Measurements from ENCODE around the gene VENTX. TPM values are rescaled to one million over a fixed set of nuclear protein-coding genes. Genes with fewer than 3 reads are reported as not detected.

The VENTX gene
- total RNA-seq, 1 donor, result not detected

DNA sequence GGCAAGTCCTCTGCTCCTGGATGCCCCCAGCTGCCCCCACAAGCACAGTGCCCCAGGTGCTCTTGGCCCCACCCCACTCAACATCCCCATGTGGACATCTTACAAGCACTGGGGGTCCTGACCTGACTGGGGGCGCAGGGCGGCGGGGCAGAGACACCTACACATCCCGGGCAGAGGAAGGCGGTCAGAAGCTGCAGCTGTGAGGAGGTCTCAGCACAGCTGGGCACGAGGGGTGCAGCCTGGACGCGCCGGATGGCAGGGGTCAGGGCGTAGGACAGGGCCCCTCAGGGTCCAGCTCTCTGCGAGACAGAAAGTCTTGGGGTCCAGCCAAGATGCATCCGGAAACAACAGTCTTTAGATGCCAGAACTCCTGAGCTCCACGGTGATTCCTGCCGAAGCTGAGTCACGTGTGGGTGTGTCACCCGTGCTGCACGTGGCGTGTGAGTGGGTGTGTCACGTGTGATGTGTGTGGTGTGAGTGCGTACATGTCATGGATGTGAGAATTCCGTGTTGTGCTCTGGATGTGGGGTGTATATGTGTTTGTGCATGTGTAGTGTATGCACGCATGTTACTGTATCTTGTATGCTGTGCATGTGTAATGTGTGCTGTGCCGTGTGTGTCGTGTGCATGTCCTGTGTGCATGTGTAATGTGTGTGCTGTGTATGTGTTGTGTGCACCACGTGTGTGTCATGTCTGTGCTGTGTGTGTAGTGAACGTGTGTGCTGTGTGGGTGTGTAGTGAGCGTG is 5.1 kb downstream of the VENTX start:
- DNase-seq (ENCODE audit: low read depth), result peak; percentile 12
- TF ChIP-seq, protein P1, sequence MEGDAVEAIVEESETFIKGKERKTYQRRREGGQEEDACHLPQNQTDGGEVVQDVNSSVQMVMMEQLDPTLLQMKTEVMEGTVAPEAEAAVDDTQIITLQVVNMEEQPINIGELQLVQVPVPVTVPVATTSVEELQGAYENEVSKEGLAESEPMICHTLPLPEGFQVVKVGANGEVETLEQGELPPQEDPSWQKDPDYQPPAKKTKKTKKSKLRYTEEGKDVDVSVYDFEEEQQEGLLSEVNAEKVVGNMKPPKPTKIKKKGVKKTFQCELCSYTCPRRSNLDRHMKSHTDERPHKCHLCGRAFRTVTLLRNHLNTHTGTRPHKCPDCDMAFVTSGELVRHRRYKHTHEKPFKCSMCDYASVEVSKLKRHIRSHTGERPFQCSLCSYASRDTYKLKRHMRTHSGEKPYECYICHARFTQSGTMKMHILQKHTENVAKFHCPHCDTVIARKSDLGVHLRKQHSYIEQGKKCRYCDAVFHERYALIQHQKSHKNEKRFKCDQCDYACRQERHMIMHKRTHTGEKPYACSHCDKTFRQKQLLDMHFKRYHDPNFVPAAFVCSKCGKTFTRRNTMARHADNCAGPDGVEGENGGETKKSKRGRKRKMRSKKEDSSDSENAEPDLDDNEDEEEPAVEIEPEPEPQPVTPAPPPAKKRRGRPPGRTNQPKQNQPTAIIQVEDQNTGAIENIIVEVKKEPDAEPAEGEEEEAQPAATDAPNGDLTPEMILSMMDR (IDR thresholded peaks at IDR 0.05; ENCODE audit: insufficient read depth, low read depth, low read length), result no peak

DNA sequence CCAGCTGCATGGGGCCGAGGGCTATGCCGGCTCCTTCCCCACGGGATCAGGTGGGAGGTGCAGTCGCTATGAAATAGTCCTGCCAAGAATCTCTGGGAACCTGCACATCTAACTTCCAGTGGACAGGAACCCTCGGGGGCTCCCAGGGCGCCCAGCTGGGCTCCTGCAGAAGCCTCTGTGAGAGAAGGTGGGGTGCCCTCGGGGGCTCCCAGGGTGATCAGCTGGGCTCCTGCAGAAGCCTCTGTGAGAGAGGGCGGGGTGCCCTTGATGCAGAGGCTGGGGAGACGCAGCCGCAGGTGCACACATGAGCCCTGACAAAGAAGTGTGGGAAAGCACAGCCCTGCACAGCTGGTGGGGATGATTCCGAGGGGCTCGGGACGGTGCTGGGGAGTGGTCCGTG is 5.9 kb downstream of the VENTX start:
- no peak for DNase-seq (ENCODE audit: low read depth)
- no peak overlapping the region for H3K4me3 ChIP-seq (ENCODE audit: low read depth, low read length)
- TF ChIP-seq, protein P1 (IDR thresholded peaks at IDR 0.05; ENCODE audit: insufficient read depth, low read depth, low read length), result no peak

More for the DNA sequence above, 5.1 kb downstream of the VENTX start:
- no peak overlapping the region for H3K4me3 ChIP-seq (ENCODE audit: low read depth, low read length)

DNA sequence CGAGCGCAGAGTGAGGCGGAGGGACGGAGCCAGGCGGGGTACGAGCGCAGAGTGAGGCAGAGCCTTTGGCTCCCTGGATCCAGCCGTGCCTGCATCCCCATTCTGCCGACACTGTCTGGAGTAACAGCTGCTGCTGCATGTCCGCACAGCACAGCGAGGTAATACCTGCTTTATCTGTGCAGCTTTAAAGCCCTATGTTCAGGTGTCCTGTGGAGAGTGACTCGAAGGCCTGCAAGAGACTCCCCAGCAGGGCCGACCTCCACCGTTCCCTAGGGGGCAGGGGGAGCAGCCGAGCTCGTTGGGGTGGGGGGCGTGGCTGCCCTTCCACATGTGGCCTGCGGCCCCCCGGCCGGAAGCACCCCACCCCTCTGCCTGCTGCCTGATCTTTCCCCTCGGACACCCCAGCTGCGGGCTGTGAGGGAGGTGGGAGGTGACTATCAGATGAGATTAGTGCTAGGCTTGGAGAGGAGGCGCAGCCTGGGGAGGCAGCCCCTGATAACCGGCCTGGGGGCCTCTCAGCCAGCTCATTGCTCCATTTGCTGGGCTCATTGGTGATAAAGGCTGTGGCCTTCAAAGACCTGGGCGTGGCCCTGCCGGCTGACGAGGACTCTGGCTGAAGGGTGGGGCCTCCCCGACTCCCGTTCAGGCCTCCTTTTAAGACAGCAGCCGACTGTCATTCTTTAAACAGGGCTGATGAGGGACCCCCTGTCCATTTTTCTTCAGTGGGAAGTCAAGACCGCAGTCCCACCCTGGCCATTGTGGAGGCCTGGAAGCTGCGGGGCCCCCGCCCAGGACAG is 8.0 kb downstream of the VENTX start:
- DNase-seq (ENCODE audit: low read depth), result peak; percentile 37
- TF ChIP-seq, protein P1 (IDR thresholded peaks at IDR 0.05; ENCODE audit: insufficient read depth, low read depth, low read length), result no peak

DNA sequence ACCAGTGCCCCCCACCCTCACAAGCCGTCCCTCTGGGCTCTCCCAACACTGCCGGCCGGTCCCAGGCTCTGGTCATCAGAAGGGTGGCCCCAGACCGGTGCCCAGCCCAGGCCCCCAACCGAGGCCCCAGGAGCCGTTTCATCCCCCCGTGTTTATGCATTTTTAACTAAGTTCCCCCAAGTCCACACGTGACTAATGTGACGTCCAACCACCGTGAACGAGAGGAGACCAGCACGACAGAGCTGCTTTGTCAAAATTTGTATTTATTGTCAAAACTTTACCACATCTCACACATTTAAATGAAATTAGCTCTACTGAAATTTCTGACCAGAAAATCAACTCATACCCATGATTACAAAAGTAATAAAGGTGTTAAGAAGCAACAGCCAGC is 8.6 kb downstream of the VENTX start:
- H3K4me3 ChIP-seq (ENCODE audit: low read depth, low read length), result no peak overlapping the region
- no peak for DNase-seq (ENCODE audit: low read depth)
- TF ChIP-seq, protein P1 (IDR thresholded peaks at IDR 0.05; ENCODE audit: insufficient read depth, low read depth, low read length), result no peak

More for the DNA sequence above, 8.0 kb downstream of the VENTX start:
- no peak overlapping the region for H3K4me3 ChIP-seq (ENCODE audit: low read depth, low read length)

DNA sequence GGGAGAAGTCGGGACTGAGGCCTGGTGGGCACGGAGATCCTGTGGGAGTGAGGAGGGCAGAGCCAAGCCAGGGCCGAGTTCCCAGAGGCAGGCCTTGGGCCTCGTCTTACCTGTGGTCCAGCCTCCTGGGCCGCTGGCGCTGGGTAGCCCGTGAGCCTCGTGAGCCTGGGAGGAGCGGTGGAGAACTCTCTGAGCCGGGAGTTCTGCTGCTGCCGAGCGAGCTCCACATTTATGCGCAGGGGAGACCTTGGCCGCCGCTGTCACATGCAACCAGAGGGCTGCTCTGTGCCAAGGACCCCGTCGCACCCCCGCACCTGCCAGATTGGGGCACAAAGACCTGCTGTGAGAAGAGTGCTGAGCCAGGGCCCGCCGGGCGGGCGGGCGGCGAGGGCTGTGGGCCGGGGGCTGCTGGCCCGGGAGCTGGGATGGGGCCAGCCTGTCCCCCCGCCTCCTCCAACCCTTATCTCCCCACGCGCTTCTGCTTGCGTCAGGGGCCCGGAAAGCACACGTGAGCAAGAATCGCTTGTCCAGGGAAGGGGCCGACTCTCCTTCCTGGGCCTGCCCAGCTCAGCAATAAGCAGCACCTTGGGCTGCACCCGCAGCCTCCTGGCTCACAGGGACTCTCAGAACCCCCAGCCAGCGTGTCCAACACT is 10.2 kb downstream of the VENTX start:
- TF ChIP-seq, protein P1 (IDR thresholded peaks at IDR 0.05; ENCODE audit: insufficient read depth, low read depth, low read length), result no peak
- H3K4me3 ChIP-seq (ENCODE audit: low read depth, low read length), result no peak overlapping the region
- no peak for DNase-seq (ENCODE audit: low read depth)

DNA sequence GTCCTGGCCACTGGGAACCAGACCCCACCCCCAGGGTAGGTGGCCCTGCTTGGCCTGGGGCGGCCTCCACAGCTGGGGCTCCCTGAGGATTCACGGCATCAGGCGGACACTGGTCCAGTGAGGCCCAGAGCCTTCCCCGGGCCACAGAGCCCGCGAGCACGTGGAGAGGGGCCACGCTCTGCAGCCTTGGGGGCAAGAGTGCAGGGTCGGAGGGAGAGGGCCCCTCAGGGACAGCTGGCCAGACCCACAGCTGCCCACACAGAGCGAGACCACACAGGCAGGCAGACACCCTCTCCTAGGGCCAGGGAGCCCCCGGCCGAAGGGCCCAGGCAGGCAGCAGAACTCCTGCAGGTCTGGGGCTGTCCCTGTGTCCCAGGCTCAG is 10.7 kb downstream of the VENTX start:
- TF ChIP-seq, protein P1 (IDR thresholded peaks at IDR 0.05; ENCODE audit: insufficient read depth, low read depth, low read length), result no peak
- no peak for DNase-seq (ENCODE audit: low read depth)
- H3K4me3 ChIP-seq (ENCODE audit: low read depth, low read length), result no peak overlapping the region

Data from fibroblast of villous mesenchyme (primary cell).